GM19324 (cell line): ENCODE measurements around the gene RAB40C.

Experiments
- ATAC-seq: cut with Tn5 transposase; IDR thresholded peaks from one replicate; pipeline ENCODE4 v1.9.1; 2021; ENCODE audit warnings: mild to moderate bottlenecking, moderate library complexity; ENCODE audit not compliant: unreplicated experiment, low FRiP score

The RAB40C gene

DNA sequence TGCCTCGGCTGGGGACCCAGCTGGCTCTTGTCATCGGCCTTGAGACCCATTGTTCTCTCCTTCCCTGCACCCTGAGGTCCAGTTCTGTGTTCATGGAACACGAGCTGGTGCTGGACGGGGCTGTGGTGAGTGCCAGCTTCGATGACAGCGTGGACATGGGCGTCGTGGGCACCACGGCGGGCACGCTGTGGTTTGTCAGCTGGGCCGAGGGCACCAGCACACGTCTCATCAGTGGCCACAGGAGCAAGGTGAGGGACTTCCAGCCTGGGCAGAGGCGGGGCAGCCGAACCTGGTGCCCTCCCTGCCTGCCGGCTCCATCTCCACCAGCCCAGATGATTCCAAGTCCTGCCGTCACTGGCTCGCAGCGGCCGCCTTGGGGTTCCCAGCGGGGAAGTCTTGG is 72.7 kb downstream of the RAB40C start:
- ATAC-seq: no peak

DNA sequence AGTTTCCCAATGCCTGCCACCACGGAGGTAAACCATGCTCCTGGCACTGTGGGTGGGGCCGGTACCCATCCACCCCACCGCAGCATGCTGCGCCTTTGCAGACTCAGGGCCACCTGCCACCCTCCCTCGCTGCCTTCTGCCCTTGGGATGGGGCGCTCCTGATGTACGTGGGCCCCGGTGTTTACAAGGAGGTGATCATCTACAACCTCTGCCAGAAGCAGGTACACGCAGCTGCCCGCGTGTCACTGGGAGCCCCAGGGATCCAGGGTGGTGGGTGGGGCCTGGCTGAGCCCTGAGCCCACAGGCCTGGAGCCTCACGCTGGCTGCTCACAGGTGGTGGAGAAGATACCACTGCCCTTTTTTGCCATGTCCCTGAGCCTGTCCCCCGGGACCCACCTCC is 76.7 kb downstream of the RAB40C start:
- ATAC-seq: no peak

DNA sequence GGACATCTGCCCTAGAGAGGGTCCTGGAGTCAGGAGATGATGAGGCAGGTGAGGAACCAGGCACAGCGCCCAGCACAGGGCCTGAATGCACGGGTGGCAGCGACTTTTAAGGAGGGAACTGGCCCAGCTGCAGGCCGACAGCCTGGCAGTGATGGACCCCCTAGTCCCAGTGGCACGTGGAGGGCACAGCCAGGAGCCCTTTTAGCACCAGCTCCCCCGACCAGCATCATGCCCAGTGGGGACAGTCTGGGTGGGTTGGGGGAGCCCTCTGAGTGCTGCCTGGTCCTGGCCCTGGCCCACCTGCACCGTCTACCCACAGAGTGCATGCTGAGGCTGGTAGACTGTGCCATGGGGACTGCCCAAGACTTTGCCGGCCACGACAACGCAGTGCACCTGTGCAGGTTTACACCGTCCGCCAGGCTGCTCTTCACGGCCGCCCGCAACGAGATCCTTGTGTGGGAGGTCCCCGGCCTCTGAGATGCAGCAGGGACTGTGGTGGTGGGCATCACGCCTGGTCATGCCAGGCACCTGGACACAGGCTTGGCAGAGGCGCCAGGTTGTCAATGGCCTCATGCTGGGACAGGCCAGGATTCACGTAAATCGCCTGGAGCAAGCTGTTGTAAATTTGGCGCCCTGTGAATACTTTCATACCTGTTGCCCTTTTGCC is 77.4 kb downstream of the RAB40C start:
- ATAC-seq: no peak

DNA sequence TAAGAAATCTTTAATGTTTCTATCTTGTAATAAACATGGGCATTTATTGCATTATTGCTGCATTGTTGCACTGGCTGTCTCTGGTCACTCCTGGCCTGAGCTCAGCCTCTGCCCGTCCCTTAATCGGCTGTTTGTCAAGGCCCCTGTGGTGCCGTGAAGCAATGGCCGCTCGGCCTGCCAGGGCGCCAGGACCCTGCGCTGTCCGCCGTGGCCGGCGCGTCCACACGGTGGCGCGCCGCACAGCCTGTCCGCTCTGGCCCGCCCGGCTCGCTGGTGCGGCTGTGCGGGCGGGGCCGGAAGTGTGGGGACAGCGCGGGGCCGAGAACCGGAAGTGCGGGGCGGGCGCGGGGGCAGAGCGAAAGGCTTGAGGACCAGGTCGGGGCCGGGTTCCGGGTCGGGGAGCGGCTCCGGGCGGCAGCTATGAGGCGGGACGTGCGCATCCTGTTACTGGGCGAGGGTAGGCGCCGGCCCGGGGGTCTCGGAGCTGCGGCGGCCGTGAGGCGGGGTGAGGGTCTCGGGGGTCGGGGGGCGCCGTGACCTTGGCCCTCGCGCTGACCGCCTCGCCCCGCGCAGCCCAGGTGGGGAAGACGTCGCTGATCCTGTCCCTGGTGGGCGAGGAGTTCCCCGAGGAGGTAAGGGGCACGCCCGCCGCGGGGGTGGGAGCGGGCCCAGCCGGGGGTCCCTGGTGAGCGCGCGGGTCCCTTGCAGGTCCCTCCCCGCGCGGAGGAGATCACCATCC is 78.1 kb downstream of the RAB40C start, which contains the start of gene RHOT2:
TSS of gene RHOT2 (plus strand) at position 353 of the 739 bp plus-strand sequence. CDS start at position 421, 68 bp downstream.
- peak; percentile 82 for ATAC-seq

DNA sequence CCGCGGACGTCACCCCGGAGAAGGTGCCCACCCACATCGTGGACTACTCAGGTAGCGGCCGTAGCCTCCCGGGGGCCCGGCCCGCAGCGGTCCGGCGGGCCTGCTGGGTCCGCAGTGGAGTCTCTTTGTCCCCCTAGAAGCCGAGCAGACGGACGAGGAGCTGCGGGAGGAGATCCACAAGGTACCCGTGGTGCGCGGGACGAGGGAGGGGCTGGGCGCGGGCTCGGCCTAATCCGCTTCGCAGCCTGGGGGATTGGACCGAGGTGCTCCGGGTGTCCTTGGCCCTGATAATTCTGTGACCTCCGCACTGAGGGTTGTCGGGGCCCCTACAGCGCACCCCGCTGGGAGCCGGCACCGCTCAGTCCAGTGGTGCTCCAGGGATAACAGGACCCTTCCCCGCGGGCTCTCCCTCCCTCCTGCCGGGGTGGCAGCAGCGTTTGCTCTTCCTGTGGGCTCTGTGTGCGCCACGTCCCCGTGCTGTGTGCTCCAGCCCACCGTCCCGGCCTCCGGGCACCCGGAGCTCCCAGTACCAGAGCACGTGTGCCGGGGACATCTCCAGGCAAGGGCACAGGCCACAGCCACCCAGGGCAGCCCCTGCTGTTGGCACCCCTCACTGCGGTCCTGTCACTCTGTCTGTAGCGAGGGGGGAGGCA is 78.8 kb downstream of the RAB40C start:
- peak; percentile 12 for ATAC-seq

DNA sequence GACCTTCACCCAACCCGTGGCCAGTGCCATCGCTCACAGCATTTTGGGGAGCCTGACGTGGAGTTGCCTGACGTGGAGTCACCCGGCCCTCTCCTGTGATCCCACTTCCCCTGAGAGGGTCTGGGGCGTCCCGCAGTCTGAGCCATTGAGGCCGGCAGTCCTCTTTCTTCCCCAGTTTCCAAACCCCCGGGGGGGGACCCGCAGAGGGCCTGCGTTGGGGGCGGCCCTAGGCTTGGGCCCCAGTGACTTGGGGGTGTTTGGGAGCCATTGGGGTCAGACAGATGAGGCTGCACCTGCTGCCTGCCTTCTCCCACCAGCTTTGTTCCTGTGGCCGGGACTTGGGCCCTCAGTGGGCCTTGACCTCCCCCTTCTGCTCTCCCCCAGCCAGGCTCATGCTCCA is 79.8 kb downstream of the RAB40C start:
- no peak for ATAC-seq

DNA sequence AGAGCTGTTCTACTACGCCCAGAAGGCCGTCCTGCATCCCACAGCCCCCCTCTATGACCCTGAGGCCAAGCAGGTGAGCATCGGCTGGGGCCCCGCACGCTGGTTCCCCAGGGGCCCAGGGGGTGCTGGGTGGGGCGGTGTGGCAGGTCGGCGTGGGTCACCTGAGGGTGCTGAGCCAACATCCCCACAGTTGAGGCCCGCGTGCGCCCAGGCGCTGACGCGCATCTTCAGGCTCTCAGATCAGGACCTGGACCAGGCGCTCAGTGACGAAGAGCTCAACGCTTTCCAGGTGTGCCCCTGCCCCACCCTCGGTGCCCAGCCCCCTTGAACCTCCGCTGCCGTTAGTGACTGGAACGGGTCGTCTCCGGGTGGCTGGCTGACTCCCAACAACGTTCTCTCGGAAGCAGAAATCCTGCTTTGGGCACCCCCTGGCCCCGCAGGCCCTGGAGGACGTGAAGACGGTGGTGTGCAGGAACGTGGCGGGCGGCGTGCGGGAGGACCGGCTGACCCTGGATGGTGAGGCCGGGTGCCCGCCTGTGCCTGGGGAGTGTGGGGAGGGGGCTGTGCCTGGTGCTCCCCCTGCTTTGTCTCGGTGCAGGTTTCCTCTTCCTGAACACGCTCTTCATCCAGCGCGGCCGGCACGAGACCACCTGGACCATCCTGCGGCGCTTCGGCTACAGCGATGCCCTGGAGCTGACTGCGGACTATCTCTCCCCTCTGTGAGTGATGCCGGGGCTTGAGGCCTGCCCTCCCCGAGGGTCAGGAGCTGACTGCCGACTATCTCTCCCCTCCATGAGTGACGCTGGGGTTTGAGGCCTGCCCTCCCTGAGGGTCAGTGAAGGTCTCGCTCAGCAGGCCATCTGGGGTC is 80.9 kb downstream of the RAB40C start:
- ATAC-seq: no peak

DNA sequence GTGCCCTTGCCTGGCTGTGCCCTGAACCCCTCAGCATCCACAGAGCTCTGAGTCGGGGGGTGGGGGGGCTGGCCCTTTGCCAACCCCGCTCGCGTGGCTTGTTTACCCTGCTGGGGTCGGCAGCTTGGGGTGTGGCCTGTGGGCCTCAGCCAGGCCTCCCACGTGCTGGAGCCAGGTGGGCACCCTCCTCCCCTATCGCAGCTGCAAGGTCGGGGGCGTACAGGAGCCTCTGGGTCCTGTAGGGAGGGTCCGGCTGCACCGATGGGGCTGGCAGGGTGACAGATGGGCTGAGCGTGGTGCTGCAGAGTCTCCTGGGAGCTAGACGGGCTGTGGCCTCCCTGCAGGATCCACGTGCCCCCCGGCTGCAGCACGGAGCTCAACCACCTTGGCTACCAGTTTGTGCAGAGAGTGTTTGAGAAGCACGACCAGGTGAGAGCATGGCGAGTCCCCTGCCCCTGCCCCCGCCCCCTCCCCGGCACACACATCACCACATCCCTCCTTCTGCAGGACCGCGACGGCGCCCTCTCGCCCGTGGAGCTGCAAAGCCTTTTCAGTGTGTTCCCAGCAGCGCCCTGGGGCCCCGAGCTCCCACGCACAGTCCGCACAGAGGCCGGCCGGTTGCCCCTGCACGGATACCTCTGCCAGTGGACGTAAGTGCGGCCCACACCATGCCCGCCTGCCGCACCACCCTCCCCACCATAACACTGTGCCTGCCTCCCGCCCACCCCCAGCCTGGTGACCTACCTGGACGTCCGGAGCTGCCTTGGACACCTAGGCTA is 81.7 kb downstream of the RAB40C start:
- ATAC-seq: no peak

DNA sequence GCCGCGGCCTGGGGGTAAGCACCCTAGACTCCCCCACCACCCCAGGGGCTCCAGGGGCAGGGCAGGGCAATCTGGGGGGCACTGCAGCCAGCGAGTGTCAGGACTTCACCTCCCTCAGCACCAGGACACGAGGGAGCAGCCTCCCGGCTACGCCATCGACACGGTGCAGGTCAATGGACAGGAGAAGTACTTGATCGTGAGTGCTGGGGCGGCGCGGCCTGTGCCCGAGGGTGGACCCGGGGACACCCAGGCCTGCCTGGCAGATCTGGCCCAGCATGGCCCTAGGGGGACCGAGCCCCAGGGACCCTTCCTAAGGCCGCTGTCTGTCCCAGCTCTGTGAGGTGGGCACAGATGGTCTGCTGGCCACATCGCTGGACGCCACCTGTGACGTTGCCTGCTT is 82.5 kb downstream of the RAB40C start:
- no peak for ATAC-seq

DNA sequence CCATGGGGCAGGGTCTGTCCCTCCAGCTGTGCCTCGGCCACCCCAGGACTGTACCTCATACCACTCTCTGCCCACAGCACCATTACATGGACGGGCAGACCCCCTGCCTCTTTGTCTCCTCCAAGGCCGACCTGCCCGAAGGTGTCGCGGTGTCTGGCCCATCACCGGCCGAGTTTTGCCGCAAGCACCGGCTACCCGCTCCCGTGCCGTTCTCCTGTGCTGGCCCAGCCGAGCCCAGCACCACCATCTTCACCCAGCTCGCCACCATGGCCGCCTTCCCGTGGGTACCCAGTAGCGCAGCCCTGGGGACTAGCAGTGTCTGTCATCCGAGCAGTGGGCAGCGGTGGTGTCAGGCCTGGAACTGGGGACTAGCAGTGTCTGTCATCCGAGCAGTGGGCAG is 83.0 kb downstream of the RAB40C start:
- ATAC-seq: no peak

DNA sequence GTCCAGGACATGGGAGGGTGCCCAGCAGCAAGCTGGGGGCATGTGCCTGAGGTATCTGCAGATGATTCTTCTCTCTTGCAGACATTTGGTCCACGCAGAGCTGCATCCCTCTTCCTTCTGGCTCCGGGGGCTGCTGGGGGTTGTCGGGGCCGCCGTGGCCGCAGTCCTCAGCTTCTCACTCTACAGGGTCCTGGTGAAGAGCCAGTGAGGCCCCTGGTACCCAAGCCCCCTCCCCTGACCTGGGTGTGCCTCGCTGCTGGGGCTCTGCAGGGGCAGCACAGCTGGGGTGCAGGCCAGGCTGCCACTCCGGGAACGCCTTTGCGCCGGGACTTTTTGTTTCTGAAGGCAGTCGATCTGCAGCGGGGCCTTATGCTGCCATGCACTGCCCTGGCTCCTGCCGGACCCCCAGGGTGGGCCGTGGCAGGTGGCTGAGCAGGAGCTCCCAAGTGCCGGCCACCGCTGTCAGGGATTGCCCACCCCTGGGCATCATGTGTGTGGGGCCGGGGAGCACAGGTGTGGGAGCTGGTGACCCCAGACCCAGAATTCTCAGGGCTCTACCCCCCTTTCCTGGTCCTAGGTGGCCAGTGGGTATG is 83.6 kb downstream of the RAB40C start:
- no peak for ATAC-seq

DNA sequence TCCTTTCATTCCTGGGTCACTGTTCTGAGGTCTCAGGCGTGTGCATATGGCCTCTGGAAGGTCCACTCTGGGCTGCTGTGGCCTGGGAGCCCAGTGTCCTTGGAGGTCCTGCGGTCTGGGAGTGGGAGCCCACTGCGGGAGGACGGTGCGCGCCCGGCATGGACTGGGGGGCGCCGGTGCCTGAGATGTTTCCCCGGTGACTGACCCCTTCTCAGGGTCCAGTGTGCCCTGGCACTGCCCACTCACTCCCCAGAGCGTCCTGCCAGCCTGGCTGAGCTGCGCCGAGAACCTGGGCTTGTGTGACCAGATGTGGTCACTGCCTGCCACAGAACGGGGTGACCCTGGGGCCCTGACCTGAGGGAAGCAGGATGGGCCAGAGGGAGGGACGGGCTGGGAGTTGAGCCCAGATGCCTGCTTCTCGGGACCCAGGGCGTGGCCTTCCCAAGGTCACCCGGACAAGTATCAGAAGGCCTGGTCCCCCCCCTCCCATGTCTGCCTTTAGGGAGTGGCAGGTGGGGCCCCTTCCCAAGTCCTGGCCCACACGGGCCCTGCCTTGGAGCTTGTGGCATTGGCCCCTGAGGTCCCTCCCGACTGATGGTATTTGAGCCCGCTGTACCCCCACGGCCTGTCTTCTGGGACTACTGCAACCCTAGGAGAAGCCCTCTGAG is 84.5 kb downstream of the RAB40C start:
- ATAC-seq: no peak

DNA sequence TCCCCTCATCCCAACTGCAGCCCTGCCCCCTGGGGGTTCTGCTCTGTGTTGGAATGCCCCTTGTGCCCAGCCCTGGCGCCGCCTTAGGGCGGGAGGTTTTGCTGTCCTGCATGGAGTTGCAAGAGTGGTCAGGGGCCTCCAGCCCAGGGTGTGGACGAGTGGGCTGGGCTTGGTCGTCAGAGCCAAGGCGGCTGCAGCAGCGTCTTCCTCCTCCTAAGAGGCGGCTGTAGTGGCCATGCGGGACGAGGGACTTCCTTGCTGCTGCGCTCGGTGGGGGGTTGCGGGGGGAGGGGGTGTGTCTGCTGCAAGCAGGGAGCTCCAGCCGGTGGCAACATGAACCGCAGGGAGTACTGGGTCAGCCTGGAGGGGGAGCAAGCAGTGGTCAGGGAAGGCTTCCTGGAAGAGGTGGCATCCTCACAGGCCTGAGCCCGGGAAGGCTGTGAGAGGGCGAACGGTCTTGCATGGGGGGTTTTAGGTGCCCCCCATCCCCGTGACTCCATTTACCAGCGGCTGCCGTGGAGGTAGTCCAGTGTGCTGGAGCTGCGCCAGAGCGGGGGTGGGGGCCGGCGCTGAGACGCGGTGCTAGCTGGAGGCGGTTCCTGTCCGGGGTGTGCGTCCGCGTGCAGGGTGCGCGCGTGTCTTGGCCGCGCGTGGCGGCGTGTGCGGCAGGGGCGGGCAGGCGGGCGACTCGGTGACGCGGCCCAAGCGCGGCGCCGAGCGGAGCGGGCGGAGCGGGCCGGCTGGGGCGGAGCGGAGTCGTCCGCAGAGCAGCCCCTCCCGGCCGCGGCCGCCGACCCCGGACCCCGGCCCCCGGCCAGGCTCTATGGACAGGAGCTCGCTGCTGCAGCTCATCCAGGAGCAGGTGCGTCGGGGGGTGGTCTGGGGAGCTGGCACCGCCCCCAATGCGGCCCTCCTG is 85.4 kb downstream of the RAB40C start, which contains the start of gene RHBDL1:
TSS of gene RHBDL1 (plus strand) at position 704 of the 916 bp plus-strand sequence. CDS start at position 824, 120 bp downstream.
- no peak for ATAC-seq

DNA sequence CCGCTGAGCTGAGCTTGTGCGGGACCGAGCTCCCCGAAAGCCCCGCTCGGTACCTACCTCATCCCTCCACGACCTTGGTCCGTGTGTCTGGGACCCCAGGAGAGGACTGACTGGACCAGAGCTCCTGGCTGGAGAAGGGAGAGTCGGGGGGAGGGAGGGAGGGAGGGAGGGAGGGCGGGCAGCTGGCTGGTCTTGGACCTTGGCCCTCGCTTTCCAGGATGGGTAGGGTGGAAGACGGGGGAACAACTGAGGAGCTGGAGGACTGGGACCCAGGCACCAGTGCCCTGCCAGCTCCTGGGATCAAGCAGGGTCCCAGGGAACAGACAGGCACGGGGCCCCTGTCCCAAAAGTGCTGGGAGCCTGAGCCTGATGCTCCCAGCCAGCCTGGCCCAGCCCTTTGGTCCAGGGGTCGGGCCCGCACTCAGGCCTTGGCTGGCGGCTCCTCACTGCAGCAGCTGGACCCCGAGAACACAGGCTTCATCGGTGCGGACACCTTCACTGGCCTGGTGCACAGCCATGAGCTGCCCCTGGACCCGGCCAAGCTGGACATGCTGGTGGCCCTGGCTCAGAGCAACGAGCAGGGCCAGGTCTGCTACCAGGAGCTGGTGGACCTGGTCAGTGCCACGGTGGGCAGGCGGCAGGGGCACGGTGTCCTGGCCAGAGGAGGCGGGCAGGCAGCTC is 86.2 kb downstream of the RAB40C start:
- no peak for ATAC-seq

DNA sequence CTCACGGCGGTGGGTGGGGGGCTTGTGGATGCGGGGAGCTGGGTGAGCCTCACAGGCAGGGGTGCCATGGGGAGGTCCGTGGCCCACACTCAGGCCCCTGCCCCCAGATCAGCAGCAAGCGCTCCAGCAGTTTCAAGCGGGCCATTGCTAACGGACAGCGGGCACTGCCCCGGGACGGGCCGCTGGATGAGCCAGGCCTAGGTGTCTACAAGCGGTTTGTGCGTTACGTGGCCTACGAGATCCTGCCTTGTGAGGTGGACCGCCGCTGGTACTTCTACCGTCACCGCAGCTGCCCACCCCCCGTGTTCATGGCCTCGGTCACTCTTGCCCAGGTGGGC is 86.7 kb downstream of the RAB40C start:
- ATAC-seq: no peak

DNA sequence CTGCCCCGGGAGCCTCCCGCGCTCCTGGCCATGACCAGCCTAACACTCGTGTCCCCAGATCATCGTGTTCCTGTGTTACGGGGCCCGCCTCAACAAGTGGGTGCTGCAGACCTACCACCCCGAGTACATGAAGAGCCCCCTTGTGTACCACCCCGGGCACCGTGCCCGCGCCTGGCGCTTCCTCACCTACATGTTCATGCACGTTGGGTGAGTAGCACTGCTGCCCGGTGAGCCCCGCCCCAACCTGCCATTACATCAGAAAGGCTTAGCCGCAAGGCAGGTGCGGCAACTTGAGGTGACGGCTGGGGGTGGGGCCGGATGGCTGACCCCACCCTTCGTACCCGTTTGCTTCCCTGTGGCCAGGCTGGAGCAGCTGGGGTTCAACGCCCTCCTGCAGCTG is 87.0 kb downstream of the RAB40C start:
- ATAC-seq: no peak
